SKM-1 treated with dmso at 0.1 percent for 144 hours (cell line): ENCODE data around the gene H6PD.
A peak's percentile ranks its signal among the peaks of the same experiment; 100 is the strongest.

Experiments
- DNase-seq: peaks from one replicate; lab custom pipeline; 2025; ENCODE audit not compliant: unreplicated experiment; lab: John Stamatoyannopoulos, UW

The H6PD gene

DNA sequence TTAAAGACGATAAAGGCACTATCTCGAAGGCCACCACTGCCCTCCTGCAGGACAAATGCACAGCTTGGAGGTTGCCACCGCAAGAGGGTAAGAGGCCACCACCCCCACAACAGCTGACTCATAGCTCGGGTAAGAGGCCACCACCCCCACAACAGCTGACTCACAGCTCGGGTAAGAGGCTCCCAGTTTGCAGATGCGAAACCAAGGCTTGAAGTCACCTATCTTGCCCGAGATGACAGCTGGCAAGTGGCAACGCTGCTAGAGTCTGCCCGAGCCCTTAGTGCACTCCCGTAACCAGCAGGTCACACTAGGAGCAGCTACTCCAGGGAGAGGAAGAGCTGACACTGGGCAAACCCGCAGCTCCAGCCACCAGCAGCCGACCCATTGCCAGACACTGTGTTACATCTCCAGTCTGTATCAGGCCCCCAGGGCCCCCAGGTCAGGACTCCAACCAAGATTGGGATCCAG is 41.0 kb downstream of the H6PD start:
- peak; percentile 72 for DNase-seq

DNA sequence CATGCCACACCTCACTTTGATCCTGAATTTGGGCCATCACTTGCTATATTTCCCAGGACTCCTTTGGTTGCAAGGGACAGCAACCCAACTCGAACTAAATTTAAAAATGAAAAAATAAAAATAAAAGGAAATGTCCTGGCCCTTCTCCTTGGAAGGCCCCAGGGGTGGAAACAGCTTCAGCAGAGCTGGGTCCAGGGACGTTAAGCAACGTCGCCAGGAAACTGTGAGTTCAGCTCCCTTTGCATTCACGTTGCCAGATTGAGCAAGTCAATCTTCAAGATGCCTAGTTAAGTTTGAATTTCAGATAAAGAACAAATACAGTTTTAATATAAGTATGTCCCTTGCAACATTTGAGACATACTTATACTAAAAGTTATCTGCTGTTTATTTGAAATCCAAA is 43.5 kb downstream of the H6PD start:
- no peak for DNase-seq

DNA sequence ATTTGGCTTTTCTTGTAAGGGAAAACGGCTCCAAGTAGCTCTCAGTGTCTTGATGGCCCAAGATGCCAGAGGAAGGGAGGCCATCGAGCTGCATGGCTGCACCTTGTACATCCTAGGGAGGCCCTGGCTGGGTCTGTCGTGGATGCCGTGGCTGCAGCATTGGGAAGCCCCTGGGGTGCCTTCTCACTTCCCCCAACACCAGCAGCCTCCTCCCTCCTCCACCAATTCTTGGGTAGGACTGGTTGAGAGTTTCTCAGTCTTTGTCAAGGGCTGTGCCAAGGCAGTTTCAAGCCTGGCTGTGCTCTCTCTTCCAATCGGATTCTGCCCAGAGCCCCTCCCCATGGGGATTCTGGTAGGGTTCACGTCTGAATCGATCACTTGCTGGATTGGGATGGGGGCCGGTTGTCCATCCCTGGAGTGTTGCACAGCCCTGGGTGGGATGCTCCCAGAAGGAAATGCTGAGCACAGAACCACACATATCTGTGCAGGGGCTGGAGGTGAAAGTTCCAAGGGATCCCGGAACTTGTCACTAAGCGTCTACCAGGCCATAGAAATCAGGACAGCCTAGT is 44.1 kb downstream of the H6PD start:
- DNase-seq = no peak

DNA sequence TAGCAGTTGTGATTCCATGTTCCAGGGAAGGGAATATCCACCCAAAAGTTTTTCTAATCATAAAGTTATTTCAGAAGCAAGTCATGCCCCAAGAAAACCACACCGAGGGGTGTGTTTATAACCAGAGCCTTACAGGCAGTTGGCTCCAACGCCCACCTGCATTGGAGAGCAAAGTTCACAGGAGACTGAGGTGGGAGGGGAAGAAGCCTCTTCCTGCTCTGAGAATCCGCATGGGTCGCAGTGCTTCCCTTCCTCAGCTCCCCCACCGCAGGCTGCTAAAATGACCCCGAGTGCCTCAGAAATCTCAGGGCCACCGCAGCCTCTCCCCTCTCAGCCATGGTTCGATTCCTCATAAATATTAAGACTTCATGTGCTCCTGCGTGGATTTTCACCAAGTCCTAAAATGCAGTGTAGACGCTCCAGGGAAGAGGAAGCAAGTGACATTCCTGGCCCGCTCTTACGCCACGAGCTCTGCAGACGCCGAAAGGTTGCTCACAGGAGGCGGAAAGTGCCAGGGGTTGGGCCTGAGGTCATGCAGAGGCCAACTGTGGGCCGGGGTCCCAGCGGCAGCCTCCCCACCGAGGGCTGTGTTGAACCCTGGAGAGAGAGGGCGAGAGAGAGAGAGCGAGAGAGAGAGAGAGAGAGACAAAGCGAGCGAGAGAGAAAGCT is 44.7 kb downstream of the H6PD start:
- no peak for DNase-seq

DNA sequence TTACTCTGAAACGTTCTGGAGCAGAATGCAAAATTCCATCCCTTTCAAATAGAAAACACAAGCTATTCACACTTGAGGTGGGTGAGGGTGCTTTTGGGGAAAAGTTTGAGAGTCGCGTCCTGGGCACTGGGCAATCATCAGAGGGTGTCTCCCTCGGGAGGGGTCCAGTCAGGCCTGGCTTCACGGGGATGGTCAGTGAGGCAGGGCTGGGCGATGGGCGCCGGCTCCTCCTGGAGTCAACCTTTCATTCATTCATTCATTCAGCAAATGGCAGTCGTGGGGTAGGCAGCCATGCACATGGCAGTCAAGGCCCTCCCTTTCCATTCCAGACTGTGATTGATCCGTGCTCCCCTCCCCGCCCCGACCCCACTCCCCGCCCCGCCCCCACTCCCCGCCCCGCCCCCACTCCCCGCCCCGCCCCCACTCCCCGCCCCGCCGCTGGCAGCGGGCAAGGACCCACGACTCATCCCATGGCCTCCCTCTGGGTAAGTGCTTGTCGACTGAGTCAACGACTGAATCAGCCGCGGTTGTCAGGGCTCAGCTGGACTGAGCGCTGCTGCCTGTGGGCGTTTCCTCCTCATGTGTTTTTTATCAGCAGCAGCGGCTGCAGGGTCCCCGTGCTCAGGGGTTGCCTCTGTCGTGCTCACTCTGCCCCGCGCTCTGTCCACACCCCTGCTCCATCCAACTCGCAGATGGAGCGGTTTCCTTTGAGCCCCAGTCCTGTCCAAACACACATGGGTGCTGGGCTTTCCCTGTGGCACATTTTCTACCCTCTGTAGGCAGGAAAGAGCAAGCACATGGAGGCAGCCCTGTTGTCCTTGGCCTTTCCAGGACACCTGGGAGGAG is 45.7 kb downstream of the H6PD start:
- DNase-seq = no peak

DNA sequence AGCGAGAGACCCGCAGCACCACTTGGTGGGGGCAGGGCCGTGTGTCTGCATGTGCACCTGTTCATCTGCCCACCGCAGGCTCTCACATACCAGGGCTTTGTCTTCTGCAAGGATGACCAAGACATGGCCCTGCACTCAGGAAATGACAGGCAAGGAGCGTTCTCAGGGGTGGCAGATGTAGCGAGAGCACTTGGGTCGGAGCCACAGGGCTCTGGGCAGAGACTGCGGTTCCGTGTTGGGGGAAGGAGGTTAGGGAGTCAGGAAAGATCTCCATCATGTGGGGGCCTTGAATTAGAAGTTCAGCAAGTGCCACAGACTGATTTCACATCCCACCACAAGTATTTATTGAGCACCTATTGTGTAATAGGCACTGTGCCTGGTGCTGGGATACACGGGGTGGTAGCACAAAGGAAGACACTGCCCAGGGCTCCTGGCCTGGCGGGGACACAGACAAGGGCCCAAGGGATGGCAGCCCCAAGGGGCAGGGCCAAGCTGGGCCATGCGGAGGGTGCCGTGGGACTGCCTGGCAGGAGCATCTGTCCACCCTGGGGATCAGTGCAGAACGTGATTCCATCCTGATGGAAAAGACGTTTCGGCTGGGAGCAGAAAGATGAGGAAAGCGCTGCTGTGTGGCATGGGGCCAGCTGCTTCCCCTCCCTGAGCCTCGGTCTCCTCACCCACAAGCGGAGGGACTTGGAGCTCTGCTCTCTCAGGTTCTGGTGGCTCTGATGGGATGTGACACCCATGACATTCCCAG is 46.7 kb downstream of the H6PD start:
- no peak for DNase-seq

DNA sequence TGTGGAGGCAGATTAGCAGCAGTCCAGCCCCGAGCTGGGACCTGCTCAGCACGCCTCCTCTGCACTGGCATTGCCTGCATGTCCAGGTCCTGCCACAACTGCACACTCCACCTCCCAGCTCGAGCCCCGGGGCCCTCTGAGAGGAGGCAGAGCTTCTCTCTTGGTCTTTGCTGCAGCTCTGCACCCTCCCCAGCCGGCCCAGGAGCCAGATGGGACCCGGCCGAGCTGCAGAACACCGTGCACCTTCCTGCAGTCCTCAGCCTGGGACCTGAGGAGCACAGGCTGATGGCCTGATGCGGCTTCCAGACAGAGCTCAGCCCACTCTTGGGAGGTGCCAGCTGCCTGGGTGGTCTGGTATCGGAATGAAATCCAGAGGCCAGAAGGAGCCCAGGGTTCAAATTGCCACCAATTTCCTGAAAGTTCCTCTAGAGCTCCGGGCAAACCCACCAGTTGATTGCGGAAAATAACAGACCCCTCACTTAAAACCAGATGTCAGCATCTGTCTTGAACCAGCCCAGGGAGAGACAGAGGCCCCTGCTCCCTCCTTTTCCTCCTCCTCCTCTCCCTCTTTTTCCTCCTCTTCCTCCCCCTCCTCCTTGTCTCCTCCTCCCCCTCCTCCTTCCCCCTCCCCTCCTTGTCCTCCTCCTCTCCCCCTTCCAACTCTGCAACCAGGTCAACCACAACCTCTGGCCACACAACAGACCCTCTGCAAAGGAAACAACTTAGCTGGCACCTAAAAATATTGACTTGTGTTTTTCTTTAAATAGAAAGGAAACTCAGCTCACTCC is 47.5 kb downstream of the H6PD start:
- DNase-seq = no peak

DNA sequence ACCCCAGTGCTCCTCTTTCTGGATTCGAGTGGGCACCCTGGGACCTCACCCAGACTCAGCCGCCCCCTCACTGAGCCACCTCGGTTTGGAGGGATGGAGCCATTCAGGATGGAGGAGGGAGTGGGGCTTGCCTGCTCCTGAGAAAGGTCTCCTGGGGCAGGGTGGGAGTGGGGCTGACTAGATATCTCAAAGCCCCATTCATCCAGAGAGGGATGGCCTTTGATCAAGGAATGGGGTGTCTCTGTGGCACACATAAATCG is 48.1 kb downstream of the H6PD start:
- no peak for DNase-seq

DNA sequence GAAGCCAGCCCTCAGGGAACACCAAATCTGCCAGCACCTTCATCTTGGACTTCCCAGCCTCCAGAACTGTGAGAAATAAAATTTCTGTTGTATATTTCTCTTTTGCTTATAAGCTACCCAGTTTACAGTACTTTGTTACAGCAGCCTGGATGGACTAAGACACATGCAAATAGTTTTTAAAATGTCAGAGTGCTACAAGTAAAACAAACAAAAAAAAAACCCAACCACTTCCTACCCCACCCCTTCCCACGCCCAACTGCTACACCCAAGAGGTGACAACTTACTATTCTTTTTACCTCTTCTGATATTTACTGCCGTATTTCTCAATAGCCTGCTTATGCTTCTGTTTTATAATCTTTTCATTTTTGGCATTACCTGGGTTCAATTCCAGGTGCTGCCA is 49.5 kb downstream of the H6PD start:
- no peak for DNase-seq

DNA sequence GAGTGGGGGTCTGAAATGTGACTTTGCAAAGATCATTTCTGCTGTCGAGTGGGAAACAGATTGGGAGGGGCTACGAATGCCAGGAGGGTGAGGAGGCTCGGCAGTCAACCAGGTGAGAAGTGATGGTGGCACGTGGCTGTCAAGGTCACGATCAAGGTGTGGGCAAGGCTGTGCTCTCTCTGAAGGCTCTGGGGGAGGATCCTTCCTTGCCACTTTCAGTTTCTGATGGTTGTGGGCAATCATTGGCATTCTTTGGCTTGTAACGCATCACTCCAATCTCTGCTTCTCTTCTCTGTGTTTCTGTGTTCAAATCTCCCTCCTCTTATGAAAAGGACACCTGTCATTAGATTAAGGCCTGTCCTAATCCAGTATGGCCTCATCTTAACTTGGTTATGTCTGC is 52.0 kb downstream of the H6PD start:
- DNase-seq = no peak

DNA sequence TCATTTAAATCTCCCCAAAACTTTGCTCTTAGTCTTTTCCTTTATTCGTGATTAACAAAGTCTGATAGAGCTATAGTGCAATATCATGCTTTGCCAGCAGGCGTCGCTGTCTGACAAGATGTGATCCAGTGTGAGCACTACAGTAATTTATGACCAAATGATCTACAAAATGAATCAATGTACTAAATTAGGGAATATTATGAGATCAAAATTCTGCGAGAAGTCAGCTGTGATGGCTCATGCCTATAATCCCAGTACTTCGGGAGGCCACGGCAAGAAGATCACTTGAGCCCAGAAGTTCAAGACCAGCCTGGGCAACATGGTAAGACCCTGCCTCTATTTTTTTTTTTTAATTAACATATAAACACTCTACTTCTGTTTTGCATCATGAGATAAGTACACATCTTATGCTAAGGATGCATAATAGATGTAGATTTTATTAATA is 54.5 kb downstream of the H6PD start:
- DNase-seq = no peak

DNA sequence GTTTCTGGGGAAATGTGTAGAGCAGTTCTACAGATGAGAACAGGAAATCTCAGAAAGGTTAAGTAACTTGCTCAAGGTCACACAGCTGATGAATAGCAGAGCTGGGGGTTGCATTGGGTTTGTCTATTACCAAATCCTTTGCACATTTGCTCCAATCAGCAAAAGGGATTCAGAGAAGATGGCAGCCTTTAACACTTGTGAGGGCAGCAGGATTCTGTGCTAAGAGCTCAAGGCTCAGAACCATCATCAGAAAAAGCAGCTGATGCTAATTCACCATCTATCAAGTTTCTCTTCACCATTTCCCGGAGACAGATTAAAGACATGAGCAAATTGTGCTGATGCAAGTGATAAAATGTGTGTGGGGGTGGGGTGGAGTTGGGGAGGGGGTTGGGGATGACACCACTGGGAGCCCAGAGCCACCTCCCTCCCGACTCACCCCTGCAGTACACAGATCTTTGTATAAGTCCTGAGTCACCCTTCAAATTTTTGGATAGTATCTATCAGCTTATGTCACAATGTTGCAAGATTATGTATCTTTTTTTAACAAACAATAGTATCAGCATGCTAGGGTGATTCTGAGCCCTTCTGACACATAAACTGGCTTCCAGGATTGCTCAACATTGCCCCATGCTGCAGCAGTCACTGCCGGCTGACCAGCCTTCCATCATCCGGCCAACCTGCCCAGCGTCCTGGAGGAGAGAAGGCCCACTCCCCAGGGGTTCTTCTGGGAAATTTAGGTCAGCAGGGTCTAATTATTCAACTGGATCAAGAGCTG is 55.3 kb downstream of the H6PD start:
- DNase-seq = peak; percentile 42

DNA sequence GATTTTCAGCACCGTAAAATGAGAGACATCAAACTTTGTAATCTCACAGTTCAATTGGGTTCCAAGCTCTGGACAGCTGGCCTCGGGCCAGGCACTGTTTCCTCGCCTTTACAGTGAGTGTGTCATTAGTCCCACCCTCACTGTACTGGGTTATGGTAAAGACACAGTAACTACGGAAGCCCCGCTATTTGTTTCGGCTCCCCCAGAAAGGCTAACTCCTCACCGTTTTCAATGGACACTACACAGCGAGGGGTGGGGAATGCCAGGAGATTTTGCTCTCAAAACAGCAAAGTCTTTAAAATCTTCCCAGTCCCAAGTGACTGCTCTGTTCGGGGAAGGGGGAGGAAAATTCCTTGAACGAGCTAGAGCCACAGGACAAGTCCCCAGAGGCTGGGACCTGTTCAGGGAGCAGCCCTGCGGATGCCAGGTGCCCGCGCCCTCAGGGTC is 57.4 kb downstream of the H6PD start:
- no peak for DNase-seq

DNA sequence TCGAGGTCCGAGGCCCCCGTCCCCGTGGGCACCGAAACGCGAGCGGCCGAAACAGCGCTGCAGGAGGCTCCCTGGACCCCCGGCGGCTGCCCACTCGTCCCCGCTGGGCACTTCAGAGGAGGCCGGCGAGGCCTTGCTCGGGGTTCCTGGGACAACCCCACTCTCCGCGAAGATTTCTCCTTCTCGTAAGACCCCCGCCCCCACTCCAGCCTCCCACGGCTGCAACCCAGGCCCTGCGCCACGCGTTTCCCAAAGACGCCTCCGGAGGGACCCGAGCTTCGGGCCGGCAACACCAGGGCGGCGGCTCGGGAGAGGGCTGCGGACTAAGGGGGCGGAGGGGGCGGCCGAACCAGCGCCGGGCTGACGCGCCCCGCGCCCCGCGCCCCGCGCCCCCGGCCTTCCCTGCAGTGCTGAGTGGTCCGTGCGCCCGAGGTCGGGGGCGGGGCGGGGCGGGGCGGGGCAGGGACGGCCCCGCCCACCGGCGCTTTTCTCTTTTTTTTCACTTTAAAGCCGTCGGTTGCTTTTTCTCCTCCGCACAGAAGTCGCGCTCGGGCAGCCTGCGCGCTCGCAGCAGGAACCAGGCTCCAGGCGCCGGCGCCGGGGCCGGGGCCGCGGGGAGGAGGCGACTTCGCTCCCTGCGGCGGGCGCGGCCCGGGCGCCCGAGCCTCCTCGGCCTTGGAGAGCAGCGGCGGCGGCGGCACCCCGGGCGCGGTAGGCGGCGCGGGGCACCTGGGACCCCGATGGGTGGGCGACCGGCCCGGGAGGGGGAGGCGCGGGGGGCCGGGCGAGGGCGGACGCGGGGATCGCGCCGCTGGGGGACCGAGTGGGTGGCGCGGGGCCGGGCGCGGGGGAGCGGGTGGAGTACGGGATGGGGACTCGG is 58.0 kb downstream of the H6PD start, which contains the start of gene SPSB1:
Gene SPSB1 (plus strand): TSS at position 534 of the 880 bp plus-strand sequence. CDS start 62,998 bp downstream, outside the sequence.
- DNase-seq = no peak

DNA sequence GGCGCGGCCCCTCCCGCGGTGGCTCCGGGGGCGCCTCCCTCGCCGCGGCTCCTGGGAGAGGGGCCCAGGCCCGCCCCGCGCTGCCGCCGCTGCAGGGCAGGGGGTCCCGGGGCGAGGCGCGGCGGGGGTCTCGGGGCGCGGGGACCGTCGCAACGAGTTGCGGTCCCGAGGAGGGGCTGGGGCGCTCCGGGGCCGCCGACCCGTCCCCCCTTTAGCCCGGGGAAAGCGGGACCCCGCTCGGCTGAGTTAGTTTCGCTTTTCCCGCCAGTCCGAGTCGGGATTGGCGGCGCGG is 58.6 kb downstream of the H6PD start:
- no peak for DNase-seq

DNA sequence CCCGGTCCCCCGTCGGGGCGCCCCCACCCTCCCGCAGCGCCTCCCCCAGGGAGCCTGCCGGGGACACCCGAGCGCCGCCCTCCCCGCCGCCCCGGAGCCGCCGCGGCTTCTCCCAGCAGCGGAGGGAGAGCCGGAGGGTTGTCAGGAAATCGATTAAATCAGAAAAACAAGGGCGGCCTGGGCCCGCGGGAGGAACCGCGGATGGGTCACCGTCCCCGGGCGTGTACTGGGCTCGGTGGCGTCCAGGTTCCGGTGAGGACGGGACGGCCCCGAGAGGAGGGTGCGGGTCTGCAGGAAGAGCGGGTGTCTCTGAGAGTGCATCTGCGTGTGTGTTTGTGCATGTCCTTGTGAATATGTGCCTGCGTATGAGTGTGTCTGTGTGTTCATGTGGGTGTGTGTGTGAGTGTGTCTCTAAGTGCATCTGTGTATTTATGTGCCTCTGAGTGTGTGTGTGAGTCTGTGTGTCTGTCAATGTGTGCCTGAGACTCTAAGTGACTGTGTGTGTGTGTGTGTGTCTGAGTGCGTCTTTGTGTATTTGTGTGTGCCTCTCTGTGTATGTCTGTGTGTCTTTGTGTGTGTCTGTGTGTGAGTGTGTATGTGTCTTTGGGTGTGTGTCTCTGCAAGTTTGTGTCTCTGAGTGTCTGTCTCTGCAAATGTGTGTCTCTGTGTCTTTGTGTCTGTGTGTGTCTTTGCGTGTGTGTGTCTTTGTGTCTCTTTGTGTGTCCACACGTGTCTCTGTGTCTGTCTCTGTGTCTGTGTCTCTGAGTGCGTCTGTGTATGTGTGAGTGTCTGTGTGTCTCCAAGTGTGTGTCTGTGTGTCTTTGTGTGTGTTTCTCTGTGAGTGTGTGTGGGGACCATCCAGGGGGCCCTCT is 59.2 kb downstream of the H6PD start:
- no peak for DNase-seq

DNA sequence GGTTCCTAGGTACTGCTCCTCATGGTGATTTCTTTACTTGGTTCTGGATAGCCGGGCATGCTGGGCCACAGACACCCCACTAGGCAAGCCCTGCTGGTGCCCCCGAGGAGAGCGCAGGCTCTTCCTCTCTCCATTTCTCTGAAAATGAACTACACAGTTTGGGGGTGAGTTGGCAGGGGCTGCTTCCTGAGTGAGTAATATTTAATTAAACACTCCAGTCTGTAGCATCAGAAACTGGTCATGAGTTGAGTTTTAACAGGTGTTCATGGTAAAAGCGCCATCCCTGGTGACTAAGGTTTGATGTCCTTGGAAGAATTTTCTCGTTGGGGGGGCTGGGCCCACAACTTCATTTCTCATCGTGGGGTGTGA is 59.8 kb downstream of the H6PD start:
- no peak for DNase-seq

DNA sequence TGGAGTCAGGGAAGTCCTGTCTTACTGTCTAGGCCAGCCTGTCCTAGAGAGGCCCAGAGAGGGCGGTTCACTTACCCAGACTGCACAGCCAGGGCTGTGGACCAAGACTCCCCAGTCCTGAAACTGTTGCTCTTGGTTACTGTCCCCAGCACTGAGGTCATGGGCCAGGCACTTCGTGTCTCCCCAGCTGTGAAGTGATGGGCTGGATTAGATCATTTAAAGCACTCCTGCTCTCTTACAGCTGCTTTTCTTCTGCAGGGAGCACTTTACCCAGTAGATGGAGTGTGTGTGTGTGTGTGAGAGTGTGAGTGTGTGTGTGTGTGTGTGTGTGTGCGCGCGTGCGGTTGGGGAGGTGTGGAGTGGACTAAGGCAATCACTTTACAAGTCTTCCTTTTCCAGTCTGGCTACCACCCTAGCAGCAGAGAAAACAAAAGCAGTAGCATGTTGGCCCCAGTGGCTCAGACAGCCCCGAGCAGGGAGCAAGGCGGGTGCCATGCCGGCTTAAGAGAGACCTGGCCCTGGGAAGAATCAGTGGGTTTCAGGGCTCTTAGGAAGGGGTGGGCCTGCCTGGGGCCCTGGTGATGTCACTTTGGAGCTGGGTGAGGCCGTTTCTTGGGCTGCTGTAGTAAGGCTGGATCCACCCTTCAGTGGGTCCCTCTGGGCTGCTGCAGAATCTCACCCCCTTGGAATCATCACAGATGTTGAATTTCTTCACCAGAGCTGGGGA is 60.5 kb downstream of the H6PD start:
- DNase-seq = no peak
